Mesendoderm (in vitro differentiated cells): ENCODE results near the gene CAPN13.
A peak's percentile ranks its signal among the peaks of the same experiment; 100 is the strongest.

Experiments
- DNase-seq: peaks from one replicate; pipeline ENCODE4 v3.0.0; 2013
- H2AK5ac ChIP-seq: 2 replicates; pipeline ENCODE4 v1.6.1; 2013; ENCODE audit warnings: low read length, inconsistent platforms
- H2BK120ac ChIP-seq: 2 replicates; pipeline ENCODE4 v1.6.1; 2013; ENCODE audit warnings: low read depth, mild to moderate bottlenecking, low read length, moderate library complexity, mixed read lengths
- H2BK15ac ChIP-seq: replicated peaks from 2 replicates; pipeline ENCODE4 v1.6.1; 2013; ENCODE audit warnings: low read depth, mild to moderate bottlenecking, moderate library complexity
- H2BK5ac ChIP-seq: 2 replicates; pipeline ENCODE4 v1.6.1; 2013; ENCODE audit warnings: low read length, inconsistent platforms
- H3K18ac ChIP-seq: 2 replicates; pipeline ENCODE4 v1.6.1; 2013; ENCODE audit warnings: mild to moderate bottlenecking, low read length, mixed read lengths
- H3K23ac ChIP-seq: one replicate; pipeline ENCODE4 v1.6.1; 2013; ENCODE audit warnings: low read length
- H3K27ac ChIP-seq: 2 replicates; pipeline ENCODE4 v1.5.1; 2013; ENCODE audit warnings: low read depth, mild to moderate bottlenecking, inconsistent platforms, low read length, moderate library complexity
- H3K27me3 ChIP-seq: 2 replicates; pipeline ENCODE4 v1.6.1; 2013; ENCODE audit warnings: low read length, control low read depth, mild to moderate bottlenecking, inconsistent platforms; ENCODE audit not compliant: insufficient read depth, poor library complexity
- H3K36me3 ChIP-seq: 2 replicates; pipeline ENCODE4 v1.6.1; 2013; ENCODE audit warnings: low read length, inconsistent platforms; ENCODE audit not compliant: control insufficient read depth, insufficient read depth
- H3K4ac ChIP-seq: one replicate; pipeline ENCODE4 v1.6.1; 2013; ENCODE audit warnings: low read depth, mild to moderate bottlenecking, low read length, moderate library complexity
- H3K4me1 ChIP-seq: 2 replicates; pipeline ENCODE4 v1.6.1; 2013; ENCODE audit warnings: low read depth, low read length, inconsistent platforms; ENCODE audit not compliant: control insufficient read depth
- H3K4me2 ChIP-seq: 2 replicates; pipeline ENCODE4 v1.6.1; 2013; ENCODE audit warnings: low read length
- H3K4me3 ChIP-seq: 2 replicates; pipeline ENCODE4 v1.5.1; 2013; ENCODE audit warnings: mild to moderate bottlenecking, low read length
- H3K56ac ChIP-seq: one replicate; pipeline ENCODE4 v1.6.1; 2013; ENCODE audit warnings: low read length
- H3K79me1 ChIP-seq: 2 replicates; pipeline ENCODE4 v1.6.1; 2013; ENCODE audit warnings: low read length, inconsistent platforms
- H3K79me2 ChIP-seq: 2 replicates; pipeline ENCODE4 v1.6.1; 2013; ENCODE audit warnings: mild to moderate bottlenecking, low read length; ENCODE audit not compliant: control insufficient read depth, insufficient read depth
- H3K9ac ChIP-seq: 2 replicates; pipeline ENCODE4 v1.6.1; 2013; ENCODE audit warnings: low read length, inconsistent platforms
- H4K5ac ChIP-seq: one replicate; pipeline ENCODE4 v1.6.1; 2013; ENCODE audit warnings: low read length
- H4K8ac ChIP-seq: one replicate; pipeline ENCODE4 v1.6.1; 2013; ENCODE audit warnings: low read depth, mild to moderate bottlenecking, control low read depth, low read length, moderate library complexity
- WGBS: extraction: QIAGEN DNeasy Blood & Tissue Kit; methylation state at CpG from one replicate; pipeline ENCODE4 v1.1.7; 2013; ENCODE audit warnings: low lambda C conversion rate, missing lambda C conversion rate; ENCODE audit not compliant: insufficient coverage; ENCODE audit errors: extremely low coverage; 5-methylcytosine and 5-hydroxymethylcytosine counted together

CAPN13 gene

DNA sequence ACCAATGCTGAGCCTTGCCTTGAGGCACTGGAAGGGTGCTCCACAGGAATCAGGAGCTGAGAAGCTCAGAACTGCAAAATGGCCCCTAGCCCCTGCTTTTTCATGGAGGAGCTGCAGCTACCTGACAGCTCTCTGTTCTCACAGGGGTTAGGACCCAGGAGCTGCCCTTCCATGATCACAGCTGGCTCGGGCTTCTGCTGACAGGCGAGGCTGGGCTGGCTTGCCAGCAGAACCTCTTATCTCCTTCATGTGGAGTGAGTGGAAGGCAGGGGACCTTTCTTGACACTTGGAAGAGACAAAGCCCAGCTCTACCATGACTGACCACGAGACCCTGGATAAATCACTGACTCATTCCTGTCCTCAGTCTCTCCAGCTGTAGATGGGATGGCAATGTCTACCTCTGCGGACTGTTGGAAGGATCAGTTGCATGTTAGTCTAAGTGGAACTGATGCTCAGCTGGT lies 113.4 kb downstream of the CAPN13 start:
- Histone ChIP-seq H2BK5ac (no peak overlapping the region), H4K5ac (no peak overlapping the region)

DNA sequence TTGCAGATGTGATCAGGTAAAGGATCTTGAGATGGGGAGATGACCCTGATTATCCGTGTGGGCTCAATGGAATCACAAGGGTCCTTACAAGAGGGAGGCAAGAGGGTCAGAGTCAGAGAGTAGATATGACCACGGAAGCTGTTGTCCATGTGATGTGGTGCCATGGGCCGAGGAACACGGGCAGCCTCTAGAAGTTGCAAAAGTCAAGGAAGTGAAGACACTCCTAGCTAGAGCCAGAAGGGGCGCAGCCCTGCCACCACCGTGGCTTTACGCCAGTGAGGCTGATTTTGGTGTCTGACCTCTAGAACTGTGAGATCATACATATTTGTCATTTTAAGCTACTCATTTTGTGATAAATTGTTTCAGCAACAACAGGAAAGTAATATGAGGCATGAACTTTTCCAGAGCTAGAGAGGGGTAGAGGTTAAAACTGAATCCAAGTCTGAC lies 114.4 kb downstream of the CAPN13 start:
- Histone ChIP-seq H3K4me2 (no peak overlapping the region), H2AK5ac (no peak overlapping the region), H3K27me3 (no peaks in the 10 kb centered on the region), H3K4me1 (no peaks in the 10 kb centered on the region), H3K4ac (no peak overlapping the region), H2BK120ac (no peak overlapping the region), H2BK15ac (no peak overlapping the region), H2BK5ac (no peak overlapping the region), H3K36me3 (no peaks in the 10 kb centered on the region), H3K56ac (no peak overlapping the region), H3K4me3 (no peak overlapping the region), H3K27ac (no peak overlapping the region), H3K18ac (no peak overlapping the region), H3K79me2 (no peaks in the 10 kb centered on the region), H4K8ac (no peak overlapping the region), H3K23ac (no peak overlapping the region), H3K9ac (no peak overlapping the region), H4K5ac (no peak overlapping the region), H3K79me1 (no peaks in the 10 kb centered on the region)
- DNase-seq = no peak
- WGBS = no CpG with 5 or more reads among the region's 7 CpGs

More for the DNA sequence above, 113.4 kb downstream of the CAPN13 start:
- DNase-seq = peak; percentile 43
- Histone ChIP-seq H3K27ac (no peak overlapping the region), H3K36me3 (no peaks in the 10 kb centered on the region), H3K18ac (no peak overlapping the region), H3K23ac (no peak overlapping the region), H2BK120ac (no peak overlapping the region), H3K4me3 (no peak overlapping the region), H2AK5ac (no peak overlapping the region), H4K8ac (no peak overlapping the region), H3K4me1 (no peaks in the 10 kb centered on the region), H3K27me3 (no peaks in the 10 kb centered on the region), H3K79me2 (no peaks in the 10 kb centered on the region), H3K56ac (no peak overlapping the region), H3K4me2 (no peak overlapping the region), H3K9ac (no peak overlapping the region), H2BK15ac (no peak overlapping the region), H3K4ac (no peak overlapping the region), H3K79me1 (no peaks in the 10 kb centered on the region)
- WGBS = no CpG with 5 or more reads among the region's 4 CpGs

- peak; percentile 51 for DNase-seq
- Histone ChIP-seq H2AK5ac (no peak overlapping the region), H3K56ac (no peak overlapping the region), H3K4me1 (no peaks in the 10 kb centered on the region), H3K27ac (no peak overlapping the region), H3K79me2 (no peaks in the 10 kb centered on the region), H2BK120ac (no peak overlapping the region), H4K5ac (no peak overlapping the region), H3K36me3 (no peaks in the 10 kb centered on the region), H2BK5ac (no peak overlapping the region), H3K4ac (no peak overlapping the region), H3K18ac (no peak overlapping the region), H4K8ac (no peak overlapping the region), H3K27me3 (no peaks in the 10 kb centered on the region), H3K9ac (no peak overlapping the region), H3K4me3 (no peak overlapping the region), H3K23ac (no peak overlapping the region), H3K4me2 (no peak overlapping the region), H3K79me1 (no peaks in the 10 kb centered on the region), H2BK15ac (no peak overlapping the region)
- WGBS = no CpG with 5 or more reads among the region's 16 CpGs
Measured at GRCh38 chr2:30691948-30692828, 115.1 kb downstream of the CAPN13 start.

DNA sequence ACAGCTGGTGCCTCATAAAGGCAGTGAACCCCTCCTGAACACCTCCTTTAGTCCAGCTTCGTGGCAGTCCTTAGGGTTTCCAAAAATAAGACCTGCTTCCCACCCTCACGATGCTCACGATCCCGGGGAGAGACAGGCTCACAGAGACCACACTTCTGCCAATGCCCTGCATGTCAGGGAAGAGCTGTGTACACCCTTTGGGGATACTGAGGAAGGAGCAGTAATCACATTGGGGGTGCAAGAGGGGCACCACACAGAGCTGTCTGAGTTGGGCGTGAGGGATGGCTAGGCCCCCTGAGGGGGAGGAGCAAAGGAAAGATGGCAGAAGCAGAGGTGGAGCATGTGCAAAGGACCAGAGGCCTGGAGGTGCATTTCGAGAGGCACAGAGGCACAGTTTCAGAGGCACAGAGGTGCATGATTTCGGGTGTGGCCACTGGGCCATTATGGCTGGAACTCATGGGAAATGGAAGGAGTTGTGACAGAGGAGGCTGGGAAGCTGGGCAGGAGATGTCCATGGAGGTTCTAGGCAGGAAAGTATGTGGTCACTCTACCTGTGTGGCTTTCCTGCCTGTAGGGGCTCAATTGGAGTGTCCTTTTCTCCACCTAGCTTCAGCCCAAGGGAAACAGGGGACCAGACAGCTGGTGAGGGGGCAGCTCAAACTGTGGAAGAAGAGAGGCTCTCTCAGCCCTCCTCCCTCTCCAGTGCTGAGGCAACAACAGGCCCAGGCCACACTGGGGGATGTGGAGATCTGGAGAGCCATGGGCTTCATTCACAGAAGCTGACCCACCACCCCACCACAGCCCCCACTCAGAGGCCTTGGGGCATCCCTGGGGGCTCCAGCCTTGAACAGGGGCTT lies 115.9 kb downstream of the CAPN13 start:
- Histone ChIP-seq H4K5ac (no peak overlapping the region), H4K8ac (no peak overlapping the region), H3K4ac (no peak overlapping the region), H2BK5ac (no peak overlapping the region), H3K36me3 (no peaks in the 10 kb centered on the region), H3K56ac (no peak overlapping the region), H3K18ac (no peak overlapping the region), H3K4me1 (no peaks in the 10 kb centered on the region), H3K79me1 (no peaks in the 10 kb centered on the region), H3K27me3 (no peaks in the 10 kb centered on the region), H3K79me2 (no peaks in the 10 kb centered on the region), H3K23ac (no peak overlapping the region), H3K4me2 (no peak overlapping the region), H3K4me3 (no peak overlapping the region), H2BK15ac (no peak overlapping the region), H3K27ac (no peak overlapping the region), H3K9ac (no peak overlapping the region), H2BK120ac (no peak overlapping the region), H2AK5ac (peak overlapping the region; percentile 23)
- no peak for DNase-seq
- WGBS = no CpG with 5 or more reads among the region's 7 CpGs

DNA sequence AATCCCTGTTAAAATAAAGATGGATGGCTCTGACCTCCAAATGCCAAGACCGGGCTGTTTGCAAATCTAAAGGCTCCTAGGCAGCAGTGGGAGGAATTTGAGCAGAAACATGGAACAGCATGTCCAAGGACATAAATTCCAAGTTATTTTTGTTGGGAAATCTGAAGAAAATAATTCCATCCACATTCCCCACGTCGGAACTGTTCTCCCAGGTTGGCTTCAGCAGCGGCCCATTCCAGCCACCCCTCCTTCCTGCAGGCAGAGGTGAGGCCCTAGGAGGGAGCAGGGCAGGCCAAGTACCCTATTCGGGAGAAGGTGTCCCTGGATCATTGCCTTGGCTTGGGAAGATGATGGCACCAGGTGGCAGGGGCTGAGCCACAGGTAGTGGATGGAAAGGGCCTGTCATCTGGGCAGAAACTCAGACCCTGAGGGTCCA lies 117.1 kb downstream of the CAPN13 start:
- DNase-seq = no peak
- H2BK5ac ChIP-seq = no peak overlapping the region
- H3K27me3 ChIP-seq = no peaks in the 10 kb centered on the region
- H4K8ac ChIP-seq = no peak overlapping the region
- H3K36me3 ChIP-seq = no peaks in the 10 kb centered on the region
- no CpG with 5 or more reads among the region's 5 CpGs for WGBS
- no peak overlapping the region for H3K4me2 ChIP-seq
- no peak overlapping the region for H2AK5ac ChIP-seq
- H3K79me1 ChIP-seq = no peaks in the 10 kb centered on the region
- no peak overlapping the region for H4K5ac ChIP-seq
- H3K56ac ChIP-seq = no peak overlapping the region
- no peaks in the 10 kb centered on the region for H3K79me2 ChIP-seq
- no peak overlapping the region for H3K9ac ChIP-seq
- no peak overlapping the region for H3K23ac ChIP-seq
- no peak overlapping the region for H2BK120ac ChIP-seq
- H3K27ac ChIP-seq = no peak overlapping the region
- H3K4me3 ChIP-seq = no peak overlapping the region
- H3K4ac ChIP-seq = no peak overlapping the region
- no peaks in the 10 kb centered on the region for H3K4me1 ChIP-seq
- H3K18ac ChIP-seq = no peak overlapping the region
- H2BK15ac ChIP-seq = no peak overlapping the region
